GM12892 (cell line): ENCODE measurements around the gene ADRA2B.
A peak's percentile ranks its signal among the peaks of the same experiment; 100 is the strongest.

ENCODE experiments used
- POLR2A ChIP-seq: IDR thresholded peaks from 2 replicates; pipeline ENCODE4 v1.6.1; 2011; ENCODE audit warnings: low read depth, low read length, control low read depth
- POLR2AphosphoS5 ChIP-seq: IDR thresholded peaks from 2 replicates; pipeline ENCODE4 v1.6.1; 2011; ENCODE audit warnings: low read depth, low read length, control low read depth
- TAF1 ChIP-seq: IDR thresholded peaks from 2 replicates; pipeline ENCODE4 v1.6.1; 2011; ENCODE audit warnings: low read depth, mild to moderate bottlenecking, control low read depth, low read length, borderline replicate concordance

DNA sequence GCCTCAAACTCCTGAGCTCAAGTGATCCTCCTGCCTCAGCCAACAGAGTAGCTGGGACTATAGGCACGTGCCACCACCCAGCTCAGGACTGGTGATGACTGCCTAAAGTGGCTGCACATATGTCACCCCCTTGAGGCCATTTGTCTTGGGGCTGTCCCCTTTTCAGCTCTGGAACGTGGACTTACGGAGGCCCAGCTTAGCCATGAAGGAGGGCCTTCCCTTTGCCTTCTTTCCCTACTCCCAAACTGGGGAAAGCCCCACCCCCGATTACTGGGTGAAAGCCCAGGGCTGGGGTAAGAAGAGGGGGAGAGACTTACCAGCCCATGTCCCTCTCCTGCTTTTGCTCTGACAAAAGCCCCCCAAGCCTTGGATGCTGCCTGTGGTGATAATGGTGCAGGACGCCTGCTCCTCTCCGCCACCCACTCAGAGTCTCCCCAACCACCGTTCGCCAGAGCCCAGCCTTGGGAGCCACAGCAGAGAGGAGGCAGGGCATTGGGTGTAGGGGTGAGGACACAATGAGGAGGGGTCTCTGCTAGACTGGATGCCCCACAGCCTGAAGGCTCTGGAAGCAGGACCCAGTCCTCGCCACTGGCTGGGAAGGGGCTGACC is 31.3 kb upstream of the ADRA2B start:
- TF ChIP-seq POLR2AphosphoS5 (no peak), POLR2A (peak; percentile 6), TAF1 (no peak)
